H9 (cell line): ENCODE results near the gene TLE4. TPM values are rescaled to one million over a fixed set of nuclear protein-coding genes. Genes with fewer than 3 reads are reported as not detected.

Experiments used
- DNase-seq: peaks from one replicate; pipeline ENCODE4 v3.0.0-alpha.2; 2017
- H2AFZ ChIP-seq: one replicate; pipeline ENCODE4 v1.6.1; 2013; ENCODE audit warnings: mild to moderate bottlenecking, low read length, control low read depth, moderate library complexity
- H2AK5ac ChIP-seq: 2 replicates; pipeline ENCODE4 v1.6.1; 2013; ENCODE audit warnings: low read length, control low read depth, mixed read lengths; ENCODE audit not compliant: insufficient read length
- H2BK120ac ChIP-seq: one replicate; pipeline ENCODE4 v1.6.1; 2013; ENCODE audit warnings: low read depth, mild to moderate bottlenecking, low read length, control low read depth, inconsistent platforms; ENCODE audit not compliant: poor library complexity, severe bottlenecking
- H2BK12ac ChIP-seq: 2 replicates; pipeline ENCODE4 v1.6.1; 2013; ENCODE audit warnings: low read length, control low read depth, mixed read lengths, low read depth; ENCODE audit not compliant: insufficient read length
- H2BK15ac ChIP-seq: 2 replicates; pipeline ENCODE4 v1.6.1; 2013; ENCODE audit warnings: low read depth, low read length, control low read depth
- H2BK20ac ChIP-seq: one replicate; pipeline ENCODE4 v1.6.1; 2013; ENCODE audit warnings: low read depth, mild to moderate bottlenecking, low read length, control low read depth, inconsistent platforms; ENCODE audit not compliant: poor library complexity, severe bottlenecking
- H2BK5ac ChIP-seq: 2 replicates; pipeline ENCODE4 v1.6.1; 2013; ENCODE audit warnings: low read length, control low read depth, mixed read lengths; ENCODE audit not compliant: insufficient read length
- H3K14ac ChIP-seq: 2 replicates; pipeline ENCODE4 v1.6.1; 2013; ENCODE audit warnings: low read length, control low read depth; ENCODE audit not compliant: insufficient read depth
- H3K18ac ChIP-seq: 2 replicates; pipeline ENCODE4 v1.6.1; 2013; ENCODE audit warnings: low read depth, mild to moderate bottlenecking, mixed read lengths, low read length, control low read depth; ENCODE audit not compliant: insufficient read length
- H3K23ac ChIP-seq: 2 replicates; pipeline ENCODE4 v1.6.1; 2013; ENCODE audit warnings: low read length, control low read depth, mixed read lengths, low read depth; ENCODE audit not compliant: insufficient read length
- H3K23me2 ChIP-seq: 2 replicates; pipeline ENCODE4 v1.6.1; 2013; ENCODE audit warnings: low read depth, mild to moderate bottlenecking, mixed read lengths, low read length, control low read depth; ENCODE audit not compliant: insufficient read length, poor library complexity, severe bottlenecking
- H3K27ac ChIP-seq: 2 replicates; pipeline ENCODE4 v1.5.1; 2013; ENCODE audit warnings: low read length, control low read depth, mixed read lengths, low read depth; ENCODE audit not compliant: insufficient read length
- H3K27me3 ChIP-seq: 2 replicates; pipeline ENCODE4 v1.6.1; 2013; ENCODE audit warnings: low read length, control low read depth, inconsistent platforms; ENCODE audit not compliant: insufficient read depth
- H3K4ac ChIP-seq: 2 replicates; pipeline ENCODE4 v1.6.1; 2013; ENCODE audit warnings: low read depth, mild to moderate bottlenecking, control low read depth, inconsistent platforms, low read length, moderate library complexity
- H3K4me1 ChIP-seq: 2 replicates; pipeline ENCODE4 v1.6.1; 2013; ENCODE audit warnings: low read length, control low read depth, inconsistent platforms; ENCODE audit not compliant: insufficient read depth
- H3K4me2 ChIP-seq: 2 replicates; pipeline ENCODE4 v1.6.1; 2013; ENCODE audit warnings: low read length, control low read depth, mixed read lengths; ENCODE audit not compliant: insufficient read length, insufficient read depth
- H3K56ac ChIP-seq: 2 replicates; pipeline ENCODE4 v1.6.1; 2013; ENCODE audit warnings: low read depth, mild to moderate bottlenecking, mixed read lengths, low read length, control low read depth; ENCODE audit not compliant: insufficient read length
- H3K79me1 ChIP-seq: 2 replicates; pipeline ENCODE4 v1.6.1; 2013; ENCODE audit warnings: low read depth, mild to moderate bottlenecking, moderate library complexity, low read length, control low read depth, inconsistent platforms; ENCODE audit not compliant: insufficient read depth, poor library complexity, severe bottlenecking
- H3K79me2 ChIP-seq: 2 replicates; pipeline ENCODE4 v1.6.1; 2013; ENCODE audit warnings: low read length, control low read depth, inconsistent platforms; ENCODE audit not compliant: insufficient read depth
- H3K9ac ChIP-seq: 2 replicates; pipeline ENCODE4 v1.6.1; 2013; ENCODE audit warnings: low read length, control low read depth, mixed read lengths; ENCODE audit not compliant: insufficient read length; ENCODE audit errors: extremely low read depth
- H3K9me3 ChIP-seq: one replicate; pipeline ENCODE4 v1.6.1; 2013; ENCODE audit warnings: low read depth, low read length, inconsistent platforms; ENCODE audit not compliant: control insufficient read depth
- H3T11ph ChIP-seq: one replicate; pipeline ENCODE4 v1.6.1; 2013; ENCODE audit warnings: mild to moderate bottlenecking, low read length, control low read depth, inconsistent platforms
- H4K20me1 ChIP-seq: one replicate; pipeline ENCODE4 v1.6.1; 2013; ENCODE audit not compliant: control insufficient read depth, insufficient read length, insufficient read depth
- H4K5ac ChIP-seq: 2 replicates; pipeline ENCODE4 v1.6.1; 2013; ENCODE audit warnings: low read depth, mild to moderate bottlenecking, mixed read lengths, low read length, control low read depth; ENCODE audit not compliant: insufficient read length
- H4K8ac ChIP-seq: replicated peaks from 2 replicates; pipeline ENCODE4 v1.6.1; 2013; ENCODE audit warnings: low read length, control low read depth, mixed read lengths, low read depth; ENCODE audit not compliant: insufficient read length
- H4K91ac ChIP-seq: 2 replicates; pipeline ENCODE4 v1.6.1; 2013; ENCODE audit warnings: low read depth, mild to moderate bottlenecking, moderate library complexity, mixed read lengths, low read length, control low read depth; ENCODE audit not compliant: insufficient read length
- H3K27ac Mint-ChIP-seq, 3 experiments: 2 replicates in 2 of 3; 3 replicates in 1 of 3; pipeline ENCODE4 v1.8.0; 2020 to 2021; ENCODE audit warnings: mixed read lengths in 3 of 3, mild to moderate bottlenecking in 1 of 3, moderate library complexity in 1 of 3
- H3K27me3 Mint-ChIP-seq: 2 replicates; pipeline ENCODE4 v1.8.0; 2021; ENCODE audit warnings: low read depth, mild to moderate bottlenecking, moderate library complexity, mixed read lengths
- H3K36me3 Mint-ChIP-seq, 3 experiments: 2 replicates in 2 of 3; 3 replicates in 1 of 3; pipeline ENCODE4 v1.8.0; 2020 to 2021; ENCODE audit warnings: low read depth in 3 of 3, mixed read lengths in 3 of 3; ENCODE audit not compliant: insufficient read depth in 1 of 3
- H3K4me1 Mint-ChIP-seq, 2 experiments: 2 replicates each; pipeline ENCODE4 v1.8.0; 2020; ENCODE audit warnings: mixed read lengths in 2 of 2
- H3K4me3 Mint-ChIP-seq, 2 experiments: 2 replicates in 1 of 2; 3 replicates in 1 of 2; pipeline ENCODE4 v1.8.0; 2020 to 2021; ENCODE audit warnings: mild to moderate bottlenecking in 2 of 2, mixed read lengths in 2 of 2, moderate library complexity in 1 of 2
- H3K9me3 Mint-ChIP-seq, 2 experiments: 2 replicates in 1 of 2; 3 replicates in 1 of 2; pipeline ENCODE4 v1.8.0; 2020; ENCODE audit warnings: mild to moderate bottlenecking in 2 of 2, mixed read lengths in 2 of 2, moderate library complexity in 1 of 2
- WGBS: extraction: QIAGEN DNeasy Blood & Tissue Kit; methylation state at CpG from one replicate; pipeline ENCODE4 v1.1.7; 2013; ENCODE audit warnings: missing lambda C conversion rate, low lambda C conversion rate, mixed read lengths; ENCODE audit not compliant: insufficient read length; ENCODE audit errors: extremely low coverage; 5-methylcytosine and 5-hydroxymethylcytosine counted together
- total RNA-seq: library from RNA; stranded (reverse); gene quantifications from 2 replicates; pipeline ENCODE4 v1.2.1, GENCODE V29; 2021
- TF ChIP-seq, protein P1 (sequence below): fragments of 200-600 bp; sonication (generic); conservative IDR thresholded peaks from 3 replicates; pipeline ENCODE4 v1.8.0; 2021; ENCODE audit warnings: antibody characterized with exemption, mild to moderate bottlenecking

TLE4 gene
- total RNA-seq, 1 experiment from 2014 or later, result 35.1 TPM

DNA sequence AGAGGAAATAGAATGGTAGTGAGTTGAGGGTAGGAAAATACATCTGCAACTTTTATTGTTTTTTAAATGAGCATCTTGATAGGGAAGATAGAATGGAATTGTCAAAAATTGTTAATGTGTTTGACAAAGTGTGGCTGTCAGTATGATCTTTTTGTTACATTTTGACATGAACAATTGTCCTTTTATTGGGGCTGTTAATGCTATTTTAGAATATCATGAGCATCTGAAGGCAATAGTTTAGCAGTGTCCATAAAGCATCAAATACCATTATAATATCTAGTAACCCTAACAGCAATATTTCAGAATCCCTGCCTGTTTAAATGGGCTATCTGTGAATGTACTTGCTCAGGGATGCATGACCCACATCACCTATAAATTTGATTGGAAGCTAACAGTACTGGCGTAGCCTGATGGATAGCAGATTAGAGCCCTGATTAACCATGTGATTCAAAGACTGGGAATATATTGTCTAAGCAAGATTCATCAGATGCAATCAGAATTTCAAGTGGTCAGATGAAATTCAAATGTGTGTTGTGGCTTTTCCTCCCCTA is 37.8 kb downstream of the TLE4 start:
- no peak overlapping the region for H2BK15ac ChIP-seq
- peak overlapping the region in 1 of 3 experiments; percentile 65; a peak in 2 of 7 replicates for H3K27ac Mint-ChIP-seq
- no peak for DNase-seq
- no peak overlapping the region for H3K27ac ChIP-seq
- H2AFZ ChIP-seq, result no peak overlapping the region
- H4K20me1 ChIP-seq, result no peaks in the 10 kb centered on the region
- no peaks in the 10 kb centered on the region for H3K79me2 ChIP-seq
- H2BK20ac ChIP-seq, result no peak overlapping the region
- H3K9me3 Mint-ChIP-seq, result peaks cover 9% of the 10 kb centered on the region in 2 experiments; a peak in 4 of 5 replicates
- no peaks in the 10 kb centered on the region for H3K27me3 ChIP-seq
- no peak overlapping the region for H3K23ac ChIP-seq
- no peak overlapping the region for H3K4me3 Mint-ChIP-seq
- H3K4me1 ChIP-seq, result peaks cover 11% of the 10 kb centered on the region
- H3K9me3 ChIP-seq, result no peaks in the 10 kb centered on the region
- H3K4ac ChIP-seq, result no peak overlapping the region
- no peaks in the 10 kb centered on the region for H3K23me2 ChIP-seq
- H3K14ac ChIP-seq, result no peak overlapping the region
- peaks cover 40 to 47% of the 10 kb centered on the region in 2 experiments for H3K4me1 Mint-ChIP-seq
- TF ChIP-seq, protein P1, sequence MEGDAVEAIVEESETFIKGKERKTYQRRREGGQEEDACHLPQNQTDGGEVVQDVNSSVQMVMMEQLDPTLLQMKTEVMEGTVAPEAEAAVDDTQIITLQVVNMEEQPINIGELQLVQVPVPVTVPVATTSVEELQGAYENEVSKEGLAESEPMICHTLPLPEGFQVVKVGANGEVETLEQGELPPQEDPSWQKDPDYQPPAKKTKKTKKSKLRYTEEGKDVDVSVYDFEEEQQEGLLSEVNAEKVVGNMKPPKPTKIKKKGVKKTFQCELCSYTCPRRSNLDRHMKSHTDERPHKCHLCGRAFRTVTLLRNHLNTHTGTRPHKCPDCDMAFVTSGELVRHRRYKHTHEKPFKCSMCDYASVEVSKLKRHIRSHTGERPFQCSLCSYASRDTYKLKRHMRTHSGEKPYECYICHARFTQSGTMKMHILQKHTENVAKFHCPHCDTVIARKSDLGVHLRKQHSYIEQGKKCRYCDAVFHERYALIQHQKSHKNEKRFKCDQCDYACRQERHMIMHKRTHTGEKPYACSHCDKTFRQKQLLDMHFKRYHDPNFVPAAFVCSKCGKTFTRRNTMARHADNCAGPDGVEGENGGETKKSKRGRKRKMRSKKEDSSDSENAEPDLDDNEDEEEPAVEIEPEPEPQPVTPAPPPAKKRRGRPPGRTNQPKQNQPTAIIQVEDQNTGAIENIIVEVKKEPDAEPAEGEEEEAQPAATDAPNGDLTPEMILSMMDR, result no peak
- no peaks in the 10 kb centered on the region for H3K27me3 Mint-ChIP-seq
- no peak overlapping the region for H4K8ac ChIP-seq
- H2BK12ac ChIP-seq, result no peak overlapping the region
- no peak overlapping the region for H3K56ac ChIP-seq
- H4K91ac ChIP-seq, result no peak overlapping the region
- WGBS, result no CpG with 5 or more reads among the region's 1 CpG
- no peak overlapping the region for H4K5ac ChIP-seq
- no peak overlapping the region for H2BK5ac ChIP-seq
- H3K18ac ChIP-seq, result no peak overlapping the region
- H3K79me1 ChIP-seq, result peaks cover 3% of the 10 kb centered on the region
- peaks cover 10 to 12% (median 11%) of the 10 kb centered on the region in 3 experiments; a peak in 6 of 7 replicates for H3K36me3 Mint-ChIP-seq
- H3K4me2 ChIP-seq, result no peak overlapping the region
- H2BK120ac ChIP-seq, result no peak overlapping the region
- H2AK5ac ChIP-seq, result no peak overlapping the region
- no peak overlapping the region for H3T11ph ChIP-seq
- no peak overlapping the region for H3K9ac ChIP-seq
